Thyroid gland (tissue), 4 donors: Measurements from ENCODE around the gene SUMO3.

Experiments used
- CTCF ChIP-seq, 6 experiments: fragments of 200-600 bp in 3 of 6; fragments of 450-650 bp in 3 of 6; sonication (generic) in 3 of 6; IDR thresholded peaks; one replicate each; pipeline ENCODE4 v1.5.1; 2016 to 2019; ENCODE audit warnings: antibody characterized with exemption in 6 of 6, mild to moderate bottlenecking in 2 of 6, inconsistent platforms in 1 of 6, moderate library complexity in 1 of 6
- POLR2A ChIP-seq, 2 donors: fragments of 450-650 bp; IDR thresholded peaks; one replicate each; pipeline ENCODE4 v1.6.1; 2017; ENCODE audit warnings: antibody characterized with exemption in 2 of 2, mild to moderate bottlenecking in 2 of 2, moderate library complexity in 1 of 2

- no peak for TF ChIP-seq POLR2A (IDR thresholded peaks at IDR 0.05)
- no peak for TF ChIP-seq CTCF (IDR thresholded peaks at IDR 0.05)
Observed at GRCh38 chr21:44810779-44811178, 7.1 kb downstream of the SUMO3 start.
